K562 (cell line): ENCODE data around the gene FBP2. TPM values are rescaled to one million over a fixed set of nuclear protein-coding genes. Genes with fewer than 3 reads are reported as not detected.

Experiments used
- ARHGAP35 ChIP-seq: fragments of 450-650 bp; IDR thresholded peaks from 2 replicates; pipeline ENCODE4 v1.6.1; 2018; ENCODE audit not compliant: partially characterized antibody
- E2F6 ChIP-seq, 2 experiments: IDR thresholded peaks; 2 replicates each; pipeline ENCODE4 v1.6.1; 2011; ENCODE audit warnings: borderline replicate concordance in 1 of 2, control low read depth in 1 of 2, low read depth in 1 of 2, low read length in 1 of 2, mild to moderate bottlenecking in 1 of 2, mixed read lengths in 1 of 2, moderate library complexity in 1 of 2; ENCODE audit not compliant: insufficient read depth in 1 of 2, insufficient read length in 1 of 2, poor library complexity in 1 of 2, severe bottlenecking in 1 of 2; ENCODE audit errors: extremely low read depth in 1 of 2
- RBM17 ChIP-seq: fragments of 200-400 bp; formaldehyde crosslinking; IDR thresholded peaks from 2 replicates; pipeline ENCODE4 v1.6.1; 2017; ENCODE audit warnings: low read depth, mild to moderate bottlenecking, low read length, borderline replicate concordance
- RUNX1 ChIP-seq: sonication (generic); IDR thresholded peaks from 2 replicates; pipeline ENCODE4 v1.6.1; 2016; ENCODE audit warnings: antibody characterized with exemption, low read depth
- ZBTB33 ChIP-seq: sonication (generic); formaldehyde crosslinking; IDR thresholded peaks from 2 replicates; pipeline ENCODE4 v1.8.1; 2023; ENCODE audit warnings: mild to moderate bottlenecking, missing genetic modification reagents
- ZKSCAN3 ChIP-seq: fragments of 250-450 bp; sonication (Bioruptor Pico); IDR thresholded peaks from 2 replicates; pipeline ENCODE4 v1.4.0; 2020
- ZNF280A ChIP-seq: fragments of 450-650 bp; IDR thresholded peaks from 2 replicates; pipeline ENCODE4 v1.6.1; 2018; ENCODE audit warnings: mild to moderate bottlenecking, low read depth; ENCODE audit not compliant: partially characterized antibody
- polyA plus RNA-seq, 8 experiments: library from polyadenylated mRNA; depleted of rRNA in 4 of 8; stranded (reverse) in 5 of 8; unstranded in 3 of 8; fragments of >200 nt; fragmentation: Nextera tagmentation in 2 of 8; fragmentation: Illumina TruSeq in 1 of 8; extraction: Ambion mirVana in 2 of 8; extraction: Trizol in 1 of 8; gene quantifications; 2 replicates each; pipeline versions ENCODE4 v1.2.1 to v1.2.3, GENCODE V29; 2011 to 2014; ENCODE audit warnings: inconsistent platforms in 1 of 8, missing spikeins in 1 of 8
- total RNA-seq, 7 experiments: library from RNA; depleted of rRNA in 6 of 7; stranded (reverse); fragments of >200 nt in 6 of 7; fragmentation: Illumina TruSeq in 2 of 7; extraction: Trizol in 2 of 7; gene quantifications; 2 replicates each; pipeline versions ENCODE4 v1.2.1 to v1.2.3, GENCODE V29; 2011 to 2021; ENCODE audit warnings: low replicate concordance in 1 of 7

Gene FBP2
- total and polyA plus RNA-seq, 9 of the 15 experiments (the other 6 are each of a cell fraction or from before 2014, with no cell fraction given): 0.06 TPM; not detected in 7

- TF ChIP-seq ZNF280A: no peak
- TF ChIP-seq RUNX1: no peak
- no peak for TF ChIP-seq RBM17
- no peak for TF ChIP-seq ZKSCAN3 (CRISPR knock-in tag)
- TF ChIP-seq ARHGAP35: no peak
- peak; percentile 90 to 94 for TF ChIP-seq E2F6 (IDR thresholded peaks at IDR 0.05; ENCODE audit: borderline replicate concordance in 1 of 2, extremely low read depth in 1 of 2, insufficient read depth in 1 of 2, insufficient read length in 1 of 2, low read depth in 1 of 2, low read length in 1 of 2, poor library complexity in 1 of 2, severe bottlenecking in 1 of 2)
- no peak for TF ChIP-seq ZBTB33 (CRISPR knock-in tag)
Measured at GRCh38 chr9:94623253-94623652, 29.6 kb upstream of the FBP2 start (continued).
